Vagina (tissue), 2 donors: Measurements from ENCODE around the gene TMEM164.

Experiments used
- CTCF ChIP-seq, 3 experiments: fragments of 450-650 bp in 2 of 3; fragments of 200-600 bp in 1 of 3; sonication (generic) in 1 of 3; IDR thresholded peaks; one replicate each; pipeline ENCODE4 v1.5.1; 2017 to 2019; ENCODE audit warnings: antibody characterized with exemption in 3 of 3, mild to moderate bottlenecking in 2 of 3, moderate library complexity in 2 of 3
- POLR2A ChIP-seq, 2 donors: fragments of 450-650 bp; IDR thresholded peaks; one replicate each; pipeline ENCODE4 v1.6.1; 2017; ENCODE audit warnings: antibody characterized with exemption in 2 of 2, mild to moderate bottlenecking in 2 of 2, moderate library complexity in 2 of 2

GRCh38 chrX:110215411-110215810, 212.5 kb downstream of the TMEM164 start:
- no peak for TF ChIP-seq POLR2A (IDR thresholded peaks at IDR 0.05)
- no peak for TF ChIP-seq CTCF (IDR thresholded peaks at IDR 0.05)
